ENCODE results near the gene PRKACG. TPM values are rescaled to one million over a fixed set of nuclear protein-coding genes. Genes with fewer than 3 reads are reported as not detected.
"Not testable (repeated sequence)": the region's sequence is repeated elsewhere in the genome, so short reads cannot be mapped to it uniquely, and the experiment has no call there.

The PRKACG gene
- total RNA-seq, 1 donor from 2014 or later, result not detected

- H3K27ac Mint-ChIP-seq, result no peak overlapping the region
- H3K9me3 Mint-ChIP-seq (ENCODE audit: low read depth), result no peaks in the 10 kb centered on the region
- H3K36me3 Mint-ChIP-seq (ENCODE audit: insufficient read depth), result peaks cover 21% of the 10 kb centered on the region
- H3K4me1 Mint-ChIP-seq (ENCODE audit: low read depth), result no peaks in the 10 kb centered on the region
- TF ChIP-seq, protein P1, sequence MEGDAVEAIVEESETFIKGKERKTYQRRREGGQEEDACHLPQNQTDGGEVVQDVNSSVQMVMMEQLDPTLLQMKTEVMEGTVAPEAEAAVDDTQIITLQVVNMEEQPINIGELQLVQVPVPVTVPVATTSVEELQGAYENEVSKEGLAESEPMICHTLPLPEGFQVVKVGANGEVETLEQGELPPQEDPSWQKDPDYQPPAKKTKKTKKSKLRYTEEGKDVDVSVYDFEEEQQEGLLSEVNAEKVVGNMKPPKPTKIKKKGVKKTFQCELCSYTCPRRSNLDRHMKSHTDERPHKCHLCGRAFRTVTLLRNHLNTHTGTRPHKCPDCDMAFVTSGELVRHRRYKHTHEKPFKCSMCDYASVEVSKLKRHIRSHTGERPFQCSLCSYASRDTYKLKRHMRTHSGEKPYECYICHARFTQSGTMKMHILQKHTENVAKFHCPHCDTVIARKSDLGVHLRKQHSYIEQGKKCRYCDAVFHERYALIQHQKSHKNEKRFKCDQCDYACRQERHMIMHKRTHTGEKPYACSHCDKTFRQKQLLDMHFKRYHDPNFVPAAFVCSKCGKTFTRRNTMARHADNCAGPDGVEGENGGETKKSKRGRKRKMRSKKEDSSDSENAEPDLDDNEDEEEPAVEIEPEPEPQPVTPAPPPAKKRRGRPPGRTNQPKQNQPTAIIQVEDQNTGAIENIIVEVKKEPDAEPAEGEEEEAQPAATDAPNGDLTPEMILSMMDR (IDR thresholded peaks at IDR 0.05; ENCODE audit: unreplicated experiment), result no peak
- no peaks in the 10 kb centered on the region for H3K27me3 Mint-ChIP-seq
- DNase-seq (ENCODE audit: low spot score, unreplicated experiment), result no peak
- H3K4me3 Mint-ChIP-seq (ENCODE audit: low read depth), result no peak overlapping the region
These were observed 41.1 kb upstream of the PRKACG start for GRCh38 chr9:69054989-69055388.

- not testable (repeated sequence) for H3K9me3 Mint-ChIP-seq (ENCODE audit: low read depth); H3K4me3 Mint-ChIP-seq (ENCODE audit: low read depth); H3K4me1 Mint-ChIP-seq (ENCODE audit: low read depth); DNase-seq (ENCODE audit: low spot score, unreplicated experiment); H3K27me3 Mint-ChIP-seq; H3K27ac Mint-ChIP-seq
- peaks cover 11% of the 10 kb centered on the region for H3K36me3 Mint-ChIP-seq (ENCODE audit: insufficient read depth)
These were observed 37.0 kb upstream of the PRKACG start for GRCh38 chr9:69050936-69051335.

GRCh38 chr9:69049094-69049493 is 35.2 kb upstream of the PRKACG start:
- no peak overlapping the region for H3K4me3 Mint-ChIP-seq (ENCODE audit: low read depth)
- no peak for DNase-seq (ENCODE audit: low spot score, unreplicated experiment)
- no peaks in the 10 kb centered on the region for H3K27me3 Mint-ChIP-seq
- H3K4me1 Mint-ChIP-seq (ENCODE audit: low read depth), result peaks cover 16% of the 10 kb centered on the region
- no peak overlapping the region for H3K27ac Mint-ChIP-seq
- no peaks in the 10 kb centered on the region for H3K9me3 Mint-ChIP-seq (ENCODE audit: low read depth)
- TF ChIP-seq, protein P1 (IDR thresholded peaks at IDR 0.05; ENCODE audit: unreplicated experiment), result no peak
- peaks cover 11% of the 10 kb centered on the region for H3K36me3 Mint-ChIP-seq (ENCODE audit: insufficient read depth)

DNA sequence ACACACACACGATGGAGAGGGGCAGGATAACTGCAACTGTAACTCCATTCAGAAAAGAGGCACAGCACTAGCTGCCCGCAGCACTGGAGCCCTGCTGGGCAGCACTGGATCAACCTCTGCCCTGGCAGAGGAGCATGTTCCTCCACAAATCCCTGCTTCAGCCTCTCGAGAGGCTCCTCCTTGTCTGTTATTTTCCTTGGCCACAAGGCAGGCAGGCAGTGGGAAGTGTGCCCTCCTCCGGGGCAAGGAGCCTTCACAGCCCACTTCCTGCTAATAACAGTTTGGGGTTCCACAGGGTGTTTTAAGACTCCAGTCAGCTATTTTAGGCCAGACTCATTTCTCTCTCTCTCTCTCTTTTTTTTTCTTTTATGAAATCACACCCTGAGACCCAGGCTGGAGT is 33.5 kb upstream of the PRKACG start:
- H3K27me3 Mint-ChIP-seq, result no peaks in the 10 kb centered on the region
- H3K4me3 Mint-ChIP-seq (ENCODE audit: low read depth), result no peak overlapping the region
- peaks cover 8% of the 10 kb centered on the region for H3K36me3 Mint-ChIP-seq (ENCODE audit: insufficient read depth)
- peaks cover 25% of the 10 kb centered on the region for H3K4me1 Mint-ChIP-seq (ENCODE audit: low read depth)
- H3K27ac Mint-ChIP-seq, result no peak overlapping the region
- H3K9me3 Mint-ChIP-seq (ENCODE audit: low read depth), result no peaks in the 10 kb centered on the region
- no peak for DNase-seq (ENCODE audit: low spot score, unreplicated experiment)
- TF ChIP-seq, protein P1 (IDR thresholded peaks at IDR 0.05; ENCODE audit: unreplicated experiment), result no peak

DNA sequence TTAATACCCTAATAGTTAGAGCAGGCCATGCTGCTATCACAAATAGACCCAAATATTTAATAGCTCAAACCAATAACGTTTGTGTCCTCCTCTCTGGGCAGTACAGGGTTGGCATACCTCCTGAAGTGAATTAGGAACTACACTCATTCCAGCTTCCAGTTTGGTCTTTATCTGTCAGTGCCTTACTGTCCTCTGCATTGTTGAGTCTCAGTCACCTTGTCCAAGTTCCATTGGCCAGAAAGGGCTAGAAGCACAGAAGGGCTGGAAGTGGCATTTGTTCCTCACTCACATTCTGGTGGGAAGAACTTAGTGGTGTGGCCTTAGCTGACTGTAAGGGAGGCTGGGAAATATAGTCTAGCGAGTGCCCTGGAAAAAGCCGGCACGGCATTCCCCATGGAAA is 32.8 kb upstream of the PRKACG start:
- no peak overlapping the region for H3K4me3 Mint-ChIP-seq (ENCODE audit: low read depth)
- H3K4me1 Mint-ChIP-seq (ENCODE audit: low read depth), result peaks cover 28% of the 10 kb centered on the region
- TF ChIP-seq, protein P1 (IDR thresholded peaks at IDR 0.05; ENCODE audit: unreplicated experiment), result no peak
- H3K36me3 Mint-ChIP-seq (ENCODE audit: insufficient read depth), result peaks cover 8% of the 10 kb centered on the region
- H3K9me3 Mint-ChIP-seq (ENCODE audit: low read depth), result no peaks in the 10 kb centered on the region
- DNase-seq (ENCODE audit: low spot score, unreplicated experiment), result no peak
- no peaks in the 10 kb centered on the region for H3K27me3 Mint-ChIP-seq
- H3K27ac Mint-ChIP-seq, result no peak overlapping the region

DNA sequence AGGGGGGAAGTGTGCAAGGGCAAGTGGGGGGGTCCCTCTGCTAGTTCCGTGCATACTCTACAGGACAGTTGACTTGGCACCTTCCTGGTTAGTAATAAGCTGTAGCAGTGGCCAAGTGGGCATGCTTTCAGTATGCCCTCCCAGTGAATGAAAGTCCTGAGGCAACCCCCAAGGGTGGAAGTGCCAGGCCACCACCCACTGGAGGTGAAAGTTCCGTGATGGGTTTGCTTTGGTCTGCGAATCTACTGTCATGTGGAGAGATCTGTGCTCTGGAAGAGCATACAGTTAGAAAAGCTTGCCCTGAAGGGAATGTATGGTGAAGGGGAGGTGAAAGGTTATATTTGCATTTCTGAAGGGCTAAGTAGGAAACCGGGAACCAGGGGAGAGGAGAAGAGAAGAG is 31.9 kb upstream of the PRKACG start:
- H3K4me3 Mint-ChIP-seq (ENCODE audit: low read depth), result no peak overlapping the region
- TF ChIP-seq, protein P1 (IDR thresholded peaks at IDR 0.05; ENCODE audit: unreplicated experiment), result no peak

More for the DNA sequence above, 31.9 kb upstream of the PRKACG start:
- Mint-ChIP-seq H3K27me3 (no peaks in the 10 kb centered on the region), H3K36me3 (ENCODE audit: insufficient read depth) (peaks cover 8% of the 10 kb centered on the region), H3K9me3 (ENCODE audit: low read depth) (no peaks in the 10 kb centered on the region), H3K4me1 (ENCODE audit: low read depth) (peaks cover 28% of the 10 kb centered on the region), H3K27ac (no peak overlapping the region)
- DNase-seq (ENCODE audit: low spot score, unreplicated experiment), result no peak
